ENCODE results near the gene IPP.
"Not testable (repeated sequence)": the region's sequence is repeated elsewhere in the genome, so short reads cannot be mapped to it uniquely, and the experiment has no call there.

Gene IPP

GRCh38 chr1:45678489-45678888, 72.0 kb downstream of the IPP start:
- no peak overlapping the region for H3K4me3 ChIP-seq (ENCODE audit: low read length in 2 of 2)
- H3K36me3 ChIP-seq (replicated peaks in 1 of 2; ENCODE audit: control insufficient read depth in 2 of 2, insufficient read depth in 2 of 2, low read length in 2 of 2), result peaks cover 0 to 33% of the 10 kb centered on the region in 2 donors
- H3K9ac ChIP-seq (ENCODE audit: low read depth, low read length, poor library complexity), result no peak overlapping the region
- H2BK15ac ChIP-seq (ENCODE audit: low read length), result no peak overlapping the region
- H3K18ac ChIP-seq (ENCODE audit: low read length), result no peak overlapping the region
- H4K8ac ChIP-seq (ENCODE audit: low read depth, low read length), result no peak overlapping the region
- H3K27me3 ChIP-seq (ENCODE audit: control insufficient read depth in 3 of 3, insufficient read depth in 3 of 3, low read depth in 1 of 3, low read length in 3 of 3), result no peaks in the 10 kb centered on the region
- no peak overlapping the region for H3K27ac ChIP-seq (replicated peaks; ENCODE audit: low read length)
- H3K14ac ChIP-seq (ENCODE audit: low read length), result no peak overlapping the region
- H2BK5ac ChIP-seq (ENCODE audit: low read length), result no peak overlapping the region
- peaks cover 0 to 4% of the 10 kb centered on the region in 2 donors for H3K9me3 ChIP-seq (replicated peaks in 1 of 2; ENCODE audit: control insufficient read depth in 2 of 2, insufficient read depth in 1 of 2, low read depth in 1 of 2, low read length in 2 of 2)
- H3K23ac ChIP-seq (ENCODE audit: low read depth, low read length, poor library complexity), result no peak overlapping the region
- no peak overlapping the region for H2BK120ac ChIP-seq (ENCODE audit: low read depth, low read length)
- H4K91ac ChIP-seq (ENCODE audit: low read depth, low read length, poor library complexity), result no peak overlapping the region
- H3K4ac ChIP-seq (ENCODE audit: low read length), result no peak overlapping the region
- no peak for DNase-seq (ENCODE audit: low spot score)
- H2AFZ ChIP-seq (ENCODE audit: low read length), result no peak overlapping the region
- no peak overlapping the region for H2AK5ac ChIP-seq (ENCODE audit: low read depth, low read length)
- H3K4me2 ChIP-seq (ENCODE audit: insufficient read depth, low read length, poor library complexity, severe bottlenecking), result no peak overlapping the region
- H3K79me1 ChIP-seq (ENCODE audit: low read depth, low read length), result peaks cover 8% of the 10 kb centered on the region
- no peak overlapping the region for H2BK12ac ChIP-seq (ENCODE audit: low read length)
- peaks cover 0 to 3% of the 10 kb centered on the region in 2 donors for H3K4me1 ChIP-seq (ENCODE audit: control insufficient read depth in 2 of 2, insufficient read depth in 1 of 2, low read depth in 1 of 2, low read length in 2 of 2)

DNA sequence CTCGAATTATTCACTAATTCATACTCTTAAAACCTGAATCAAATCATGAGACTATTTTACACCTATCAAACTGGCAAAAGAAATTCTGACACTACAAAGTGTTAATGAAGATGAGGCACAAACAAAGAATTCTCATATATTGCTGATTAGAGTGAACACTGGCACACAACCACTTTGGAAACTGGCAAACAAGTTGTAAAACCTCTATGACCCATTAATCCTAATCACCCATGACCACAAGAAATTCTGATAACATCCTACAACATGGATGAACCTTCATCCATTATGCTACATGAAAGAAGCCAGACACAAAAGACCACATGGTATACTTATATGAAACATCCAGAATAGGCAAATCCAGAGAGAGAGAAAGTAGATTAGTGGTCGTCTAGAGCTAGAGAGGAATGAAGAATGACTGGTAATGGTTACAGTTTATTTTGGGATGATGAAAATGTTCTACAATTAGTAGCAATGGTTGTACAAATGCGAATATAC, 72.7 kb downstream of the IPP start:
- H3K36me3 ChIP-seq (replicated peaks in 1 of 2; ENCODE audit: control insufficient read depth in 2 of 2, insufficient read depth in 2 of 2, low read length in 2 of 2), result peaks cover 0 to 38% of the 10 kb centered on the region in 2 donors
- no peak overlapping the region for H4K91ac ChIP-seq (ENCODE audit: low read depth, low read length, poor library complexity)
- H3K27ac ChIP-seq (replicated peaks; ENCODE audit: low read length), result no peak overlapping the region
- peaks cover 0 to 3% of the 10 kb centered on the region in 2 donors for H3K4me1 ChIP-seq (ENCODE audit: control insufficient read depth in 2 of 2, insufficient read depth in 1 of 2, low read depth in 1 of 2, low read length in 2 of 2)
- WGBS, 2 donors (ENCODE audit: extremely low coverage in 2 of 2, insufficient read length in 2 of 2, insufficient replicate concordance in 1 of 2), result 100% methylated on average over 1 of the region's 3 CpGs; no CpG with 5 or more reads in 1 of the 2 donors
- no peak overlapping the region for H3K4ac ChIP-seq (ENCODE audit: low read length)
- no peak overlapping the region for H3K18ac ChIP-seq (ENCODE audit: low read length)
- H3K23ac ChIP-seq (ENCODE audit: low read depth, low read length, poor library complexity), result no peak overlapping the region
- no peaks in the 10 kb centered on the region for H3K27me3 ChIP-seq (ENCODE audit: control insufficient read depth in 3 of 3, insufficient read depth in 3 of 3, low read depth in 1 of 3, low read length in 3 of 3)
- H2BK12ac ChIP-seq (ENCODE audit: low read length), result no peak overlapping the region
- no peak overlapping the region for H2BK15ac ChIP-seq (ENCODE audit: low read length)
- no peak overlapping the region for H3K9ac ChIP-seq (ENCODE audit: low read depth, low read length, poor library complexity)
- no peak for DNase-seq (ENCODE audit: low spot score)
- peaks cover 0 to 4% of the 10 kb centered on the region in 2 donors for H3K9me3 ChIP-seq (replicated peaks in 1 of 2; ENCODE audit: control insufficient read depth in 2 of 2, insufficient read depth in 1 of 2, low read depth in 1 of 2, low read length in 2 of 2)
- no peak overlapping the region for H3K14ac ChIP-seq (ENCODE audit: low read length)
- H2AK5ac ChIP-seq (ENCODE audit: low read depth, low read length), result no peak overlapping the region
- H2BK5ac ChIP-seq (ENCODE audit: low read length), result no peak overlapping the region
- no peak overlapping the region for H3K4me2 ChIP-seq (ENCODE audit: insufficient read depth, low read length, poor library complexity, severe bottlenecking)
- no peak overlapping the region for H4K8ac ChIP-seq (ENCODE audit: low read depth, low read length)
- peaks cover 12% of the 10 kb centered on the region for H3K79me1 ChIP-seq (ENCODE audit: low read depth, low read length)
- H2AFZ ChIP-seq (ENCODE audit: low read length), result no peak overlapping the region
- no peak overlapping the region for H3K4me3 ChIP-seq (ENCODE audit: low read length in 2 of 2)
- H2BK120ac ChIP-seq (ENCODE audit: low read depth, low read length), result no peak overlapping the region

- H2AFZ ChIP-seq (ENCODE audit: low read length); H4K91ac ChIP-seq (ENCODE audit: low read depth, low read length, poor library complexity); H3K4ac ChIP-seq (ENCODE audit: low read length); DNase-seq (ENCODE audit: low spot score); H3K4me2 ChIP-seq (ENCODE audit: insufficient read depth, low read length, poor library complexity, severe bottlenecking); H3K27ac ChIP-seq (replicated peaks; ENCODE audit: low read length); H3K9me3 ChIP-seq (replicated peaks in 1 of 2; ENCODE audit: control insufficient read depth in 2 of 2, insufficient read depth in 1 of 2, low read depth in 1 of 2, low read length in 2 of 2); H3K14ac ChIP-seq (ENCODE audit: low read length); H2BK5ac ChIP-seq (ENCODE audit: low read length); H3K9ac ChIP-seq (ENCODE audit: low read depth, low read length, poor library complexity); H3K23ac ChIP-seq (ENCODE audit: low read depth, low read length, poor library complexity); H3K18ac ChIP-seq (ENCODE audit: low read length); H2BK12ac ChIP-seq (ENCODE audit: low read length); H2AK5ac ChIP-seq (ENCODE audit: low read depth, low read length); H4K8ac ChIP-seq (ENCODE audit: low read depth, low read length); H2BK15ac ChIP-seq (ENCODE audit: low read length); H3K4me1 ChIP-seq (ENCODE audit: control insufficient read depth in 2 of 2, insufficient read depth in 1 of 2, low read depth in 1 of 2, low read length in 2 of 2); H3K27me3 ChIP-seq (ENCODE audit: control insufficient read depth in 3 of 3, insufficient read depth in 3 of 3, low read depth in 1 of 3, low read length in 3 of 3); H3K4me3 ChIP-seq (ENCODE audit: low read length in 2 of 2); H2BK120ac ChIP-seq (ENCODE audit: low read depth, low read length): not testable (repeated sequence)
- Histone ChIP-seq H3K36me3 (replicated peaks in 1 of 2; ENCODE audit: control insufficient read depth in 2 of 2, insufficient read depth in 2 of 2, low read length in 2 of 2) (peaks cover 0 to 45% of the 10 kb centered on the region in 2 donors), H3K79me1 (ENCODE audit: low read depth, low read length) (peaks cover 12% of the 10 kb centered on the region)
- no CpG with 5 or more reads among the region's 7 CpGs for WGBS, 2 donors (ENCODE audit: extremely low coverage in 2 of 2, insufficient read length in 2 of 2, insufficient replicate concordance in 1 of 2)
Measured at GRCh38 chr1:45676553-45676952, 73.9 kb downstream of the IPP start.

- Histone ChIP-seq H3K18ac (ENCODE audit: low read length) (no peak overlapping the region), H3K23ac (ENCODE audit: low read depth, low read length, poor library complexity) (no peak overlapping the region), H3K4me3 (ENCODE audit: low read length in 2 of 2) (no peak overlapping the region), H3K4me1 (ENCODE audit: control insufficient read depth in 2 of 2, insufficient read depth in 1 of 2, low read depth in 1 of 2, low read length in 2 of 2) (peaks cover 0 to 2% of the 10 kb centered on the region in 2 donors), H3K36me3 (replicated peaks in 1 of 2; ENCODE audit: control insufficient read depth in 2 of 2, insufficient read depth in 2 of 2, low read length in 2 of 2) (peaks cover 0 to 49% of the 10 kb centered on the region in 2 donors), H3K4ac (ENCODE audit: low read length) (no peak overlapping the region), H3K79me1 (ENCODE audit: low read depth, low read length) (peaks cover 11% of the 10 kb centered on the region), H3K4me2 (ENCODE audit: insufficient read depth, low read length, poor library complexity, severe bottlenecking) (no peak overlapping the region), H3K9ac (ENCODE audit: low read depth, low read length, poor library complexity) (no peak overlapping the region), H2BK12ac (ENCODE audit: low read length) (no peak overlapping the region), H2AFZ (ENCODE audit: low read length) (no peak overlapping the region), H4K91ac (ENCODE audit: low read depth, low read length, poor library complexity) (no peak overlapping the region), H3K9me3 (replicated peaks in 1 of 2; ENCODE audit: control insufficient read depth in 2 of 2, insufficient read depth in 1 of 2, low read depth in 1 of 2, low read length in 2 of 2) (peaks cover 0 to 4% of the 10 kb centered on the region in 2 donors), H3K27me3 (ENCODE audit: control insufficient read depth in 3 of 3, insufficient read depth in 3 of 3, low read depth in 1 of 3, low read length in 3 of 3) (no peaks in the 10 kb centered on the region), H2AK5ac (ENCODE audit: low read depth, low read length) (no peak overlapping the region), H2BK5ac (ENCODE audit: low read length) (no peak overlapping the region), H4K8ac (ENCODE audit: low read depth, low read length) (no peak overlapping the region), H2BK120ac (ENCODE audit: low read depth, low read length) (no peak overlapping the region), H3K14ac (ENCODE audit: low read length) (no peak overlapping the region), H2BK15ac (ENCODE audit: low read length) (no peak overlapping the region), H3K27ac (replicated peaks; ENCODE audit: low read length) (no peak overlapping the region)
- no peak for DNase-seq (ENCODE audit: low spot score)
- no CpG with 5 or more reads among the region's 5 CpGs for WGBS, 2 donors (ENCODE audit: extremely low coverage in 2 of 2, insufficient read length in 2 of 2, insufficient replicate concordance in 1 of 2)
Measured at GRCh38 chr1:45674478-45674877, 76.0 kb downstream of the IPP start.
